Measurements from ENCODE around the gene GJB3.

The GJB3 gene

GRCh38 chr1:34784751-34785221 is 3.8 kb downstream of the GJB3 start:
- H3K4me3 ChIP-seq (ENCODE audit: low read depth, low read length) = no peak overlapping the region
- TF ChIP-seq MAX (IDR thresholded peaks at IDR 0.05; ENCODE audit: low read depth, low read length) (no peak), POLR2A (IDR thresholded peaks at IDR 0.05; ENCODE audit: extremely low read depth, insufficient read length) (no peak), MYC (IDR thresholded peaks at IDR 0.05; ENCODE audit: low read depth, low read length) (no peak), CTCF (IDR thresholded peaks at IDR 0.05; ENCODE audit: low read depth, low read length) (no peak)
- peak; percentile 30 for DNase-seq (ENCODE audit: low read depth)

DNA sequence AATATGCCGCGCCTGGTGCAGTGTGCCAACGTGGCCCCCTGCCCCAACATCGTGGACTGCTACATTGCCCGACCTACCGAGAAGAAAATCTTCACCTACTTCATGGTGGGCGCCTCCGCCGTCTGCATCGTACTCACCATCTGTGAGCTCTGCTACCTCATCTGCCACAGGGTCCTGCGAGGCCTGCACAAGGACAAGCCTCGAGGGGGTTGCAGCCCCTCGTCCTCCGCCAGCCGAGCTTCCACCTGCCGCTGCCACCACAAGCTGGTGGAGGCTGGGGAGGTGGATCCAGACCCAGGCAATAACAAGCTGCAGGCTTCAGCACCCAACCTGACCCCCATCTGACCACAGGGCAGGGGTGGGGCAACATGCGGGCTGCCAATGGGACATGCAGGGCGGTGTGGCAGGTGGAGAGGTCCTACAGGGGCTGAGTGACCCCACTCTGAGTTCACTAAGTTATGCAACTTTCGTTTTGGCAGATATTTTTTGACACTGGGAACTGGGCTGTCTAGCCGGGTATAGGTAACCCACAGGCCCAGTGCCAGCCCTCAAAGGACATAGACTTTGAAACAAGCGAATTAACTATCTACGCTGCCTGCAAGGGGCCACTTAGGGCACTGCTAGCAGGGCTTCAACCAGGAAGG is 4.3 kb downstream of the GJB3 start:
- H3K4me3 ChIP-seq (ENCODE audit: low read depth, low read length) = no peak overlapping the region
- DNase-seq (ENCODE audit: low read depth) = no peak
- TF ChIP-seq CTCF (IDR thresholded peaks at IDR 0.05; ENCODE audit: low read depth, low read length) (no peak), POLR2A (IDR thresholded peaks at IDR 0.05; ENCODE audit: extremely low read depth, insufficient read length) (no peak), MYC (IDR thresholded peaks at IDR 0.05; ENCODE audit: low read depth, low read length) (no peak), MAX (IDR thresholded peaks at IDR 0.05; ENCODE audit: low read depth, low read length) (no peak)

DNA sequence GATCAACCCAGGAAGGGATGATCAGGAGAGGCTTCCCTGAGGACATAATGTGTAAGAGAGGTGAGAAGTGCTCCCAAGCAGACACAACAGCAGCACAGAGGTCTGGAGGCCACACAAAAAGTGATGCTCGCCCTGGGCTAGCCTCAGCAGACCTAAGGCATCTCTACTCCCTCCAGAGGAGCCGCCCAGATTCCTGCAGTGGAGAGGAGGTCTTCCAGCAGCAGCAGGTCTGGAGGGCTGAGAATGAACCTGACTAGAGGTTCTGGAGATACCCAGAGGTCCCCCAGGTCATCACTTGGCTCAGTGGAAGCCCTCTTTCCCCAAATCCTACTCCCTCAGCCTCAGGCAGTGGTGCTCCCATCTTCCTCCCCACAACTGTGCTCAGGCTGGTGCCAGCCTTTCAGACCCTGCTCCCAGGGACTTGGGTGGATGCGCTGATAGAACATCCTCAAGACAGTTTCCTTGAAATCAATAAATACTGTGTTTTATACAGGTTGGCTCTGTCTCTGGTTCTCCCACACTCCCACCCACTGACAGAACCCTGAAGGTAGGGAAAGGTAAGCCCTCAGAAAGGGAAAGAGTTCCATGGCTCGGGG is 5.0 kb downstream of the GJB3 start:
- no peak overlapping the region for H3K4me3 ChIP-seq (ENCODE audit: low read depth, low read length)
- TF ChIP-seq POLR2A (IDR thresholded peaks at IDR 0.05; ENCODE audit: extremely low read depth, insufficient read length) = no peak
- no peak for TF ChIP-seq MAX (IDR thresholded peaks at IDR 0.05; ENCODE audit: low read depth, low read length)
- TF ChIP-seq MYC (IDR thresholded peaks at IDR 0.05; ENCODE audit: low read depth, low read length) = no peak
- no peak for TF ChIP-seq CTCF (IDR thresholded peaks at IDR 0.05; ENCODE audit: low read depth, low read length)
- DNase-seq (ENCODE audit: low read depth) = no peak

DNA sequence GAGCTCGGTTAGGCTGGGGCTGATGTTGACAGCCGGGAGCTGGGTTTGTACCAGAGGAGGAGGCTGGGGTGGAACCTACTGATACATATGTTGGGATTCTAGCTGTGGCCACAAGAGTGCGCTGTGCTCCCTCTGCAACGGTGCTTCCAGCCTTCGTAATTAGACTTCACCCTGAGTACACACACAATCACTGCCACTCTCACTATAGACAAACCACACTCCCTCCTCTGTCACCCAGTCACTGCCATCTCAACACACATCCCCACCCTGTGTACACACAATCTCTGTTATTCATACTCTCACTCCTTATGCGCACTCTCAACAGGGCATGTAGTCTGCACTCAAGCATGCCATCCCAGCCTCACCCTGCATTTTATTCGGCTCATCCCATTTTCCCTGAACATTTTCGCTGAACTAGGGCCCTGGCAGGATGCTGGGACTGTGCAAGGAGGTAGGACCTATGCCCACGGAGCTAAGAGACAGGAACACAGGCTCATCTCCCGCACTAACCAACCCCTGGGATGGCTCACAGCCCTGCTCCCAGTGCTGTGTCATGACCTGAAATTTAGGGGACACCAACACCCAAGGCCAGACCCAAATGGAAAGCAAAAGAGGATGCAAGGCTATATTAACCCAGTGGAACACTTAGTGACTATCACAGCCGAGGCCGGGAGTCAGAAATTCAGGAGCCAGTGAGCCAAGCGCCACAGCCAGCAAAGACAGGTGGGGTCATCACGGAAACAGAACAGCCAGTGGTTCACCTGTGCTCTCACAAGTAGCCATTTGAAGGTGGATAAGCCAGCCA is 5.7 kb downstream of the GJB3 start:
- DNase-seq (ENCODE audit: low read depth) = peak; percentile 71
- H3K4me3 ChIP-seq (ENCODE audit: low read depth, low read length) = no peak overlapping the region
- TF ChIP-seq MAX (IDR thresholded peaks at IDR 0.05; ENCODE audit: low read depth, low read length) (no peak), CTCF (IDR thresholded peaks at IDR 0.05; ENCODE audit: low read depth, low read length) (peak; percentile 87)

DNA sequence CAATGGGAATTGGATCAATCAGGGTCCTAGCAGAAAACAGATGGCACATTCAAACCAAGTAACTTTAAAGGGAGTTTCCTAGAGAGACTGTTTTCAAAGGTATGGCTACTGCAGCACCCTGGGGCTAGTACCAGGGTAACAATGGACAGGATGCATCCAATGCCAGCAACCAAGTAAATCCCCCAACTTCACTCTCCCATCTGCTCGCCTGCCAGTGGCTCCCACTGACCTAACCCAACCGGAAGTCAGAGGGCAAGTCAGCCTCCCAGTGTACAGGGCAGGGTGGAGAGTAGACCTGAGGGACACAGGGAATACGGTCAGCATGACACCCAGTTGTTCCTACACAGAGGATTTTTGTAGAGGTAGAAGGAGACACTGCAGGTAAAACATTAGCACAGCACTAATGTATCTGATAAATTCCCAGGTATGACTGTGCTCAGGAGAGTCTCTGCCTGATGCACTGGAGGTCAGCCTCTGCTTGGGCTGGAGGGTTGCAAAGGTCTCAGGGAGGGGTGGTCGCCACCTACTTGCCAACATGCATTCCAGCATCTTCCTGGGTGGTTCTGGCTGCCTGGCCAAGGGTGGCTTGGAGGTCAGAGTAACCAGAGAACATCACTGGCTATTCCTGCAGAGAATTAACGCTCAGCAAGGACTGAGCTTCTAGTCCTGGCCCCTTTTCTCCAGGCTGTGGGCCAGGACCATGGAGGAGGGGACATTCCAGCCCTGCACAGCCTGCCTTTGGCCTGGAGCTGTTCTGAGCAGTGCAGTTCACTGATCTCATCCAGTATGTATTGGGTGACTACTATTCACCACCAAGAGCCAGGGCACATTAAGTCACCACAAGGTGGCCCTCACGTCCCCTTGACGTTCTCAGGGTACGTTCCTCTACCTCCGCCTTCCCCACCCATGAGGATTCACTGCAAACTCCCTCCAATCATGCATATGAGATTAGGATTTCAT is 6.7 kb downstream of the GJB3 start:
- TF ChIP-seq MYC (IDR thresholded peaks at IDR 0.05; ENCODE audit: low read depth, low read length) (no peak), MAX (IDR thresholded peaks at IDR 0.05; ENCODE audit: low read depth, low read length) (no peak), CTCF (IDR thresholded peaks at IDR 0.05; ENCODE audit: low read depth, low read length) (peak; percentile 56)
- H3K4me3 ChIP-seq (ENCODE audit: low read depth, low read length) = no peak overlapping the region
- peak; percentile 62 for DNase-seq (ENCODE audit: low read depth)

All from NB4 (cell line).